Adrenal gland (tissue), 12 donors: ENCODE results near the gene GFER. TPM values are rescaled to one million over a fixed set of nuclear protein-coding genes. Genes with fewer than 3 reads are reported as not detected.
A peak's percentile ranks its signal among the peaks of the same experiment; 100 is the strongest.

Experiments used
- DNase-seq, 7 donors: peaks; one replicate each; pipeline ENCODE4 v3.0.0-alpha.2; 2019 to 2020
- H3K27ac ChIP-seq, 5 donors: fragments of 200-600 bp; sonication (generic) in 4 of 5; 1 replicate in 3 of 5; 2 replicates in 2 of 5; pipeline versions ENCODE4 v1.5.1 to v1.8.0; 2016 to 2020; ENCODE audit warnings: mild to moderate bottlenecking in 1 of 5
- H3K27me3 ChIP-seq: fragments of 200-600 bp; 2 replicates; pipeline ENCODE4 v1.8.0; 2021
- H3K36me3 ChIP-seq, 2 donors: fragments of 200-600 bp; replicated peaks in 1 of 2; 1 replicate in 1 of 2; 2 replicates in 1 of 2; pipeline versions ENCODE4 v1.5.1 to v1.8.0; 2018 to 2022
- H3K4me1 ChIP-seq, 2 donors: fragments of 200-600 bp; replicated peaks in 1 of 2; 1 replicate in 1 of 2; 2 replicates in 1 of 2; pipeline versions ENCODE4 v1.5.1 to v1.8.0; 2018 to 2021
- H3K4me3 ChIP-seq, 4 donors: fragments of 200-600 bp; sonication (generic) in 3 of 4; one replicate each; pipeline ENCODE4 v1.5.1; 2016 to 2018
- H3K9me3 ChIP-seq, 3 donors: fragments of 200-600 bp; sonication (generic) in 1 of 3; replicated peaks in 1 of 3; 1 replicate in 2 of 3; 2 replicates in 1 of 3; pipeline versions ENCODE4 v1.5.1 to v1.8.0; 2016 to 2021
- POLR2A ChIP-seq, 2 donors: fragments of 450-650 bp; IDR thresholded peaks; one replicate each; pipeline ENCODE4 v1.6.1; 2017; ENCODE audit warnings: antibody characterized with exemption in 2 of 2, mild to moderate bottlenecking in 2 of 2, moderate library complexity in 1 of 2
- WGBS, 4 donors: extraction: QIAGEN DNeasy Blood & Tissue Kit in 2 of 4; methylation state at CpG; one replicate each; pipeline versions ENCODE4 v1.1.5 to v1.1.7; 2013 to 2017; 5-methylcytosine and 5-hydroxymethylcytosine counted together
- intact Hi-C, 2 donors: fragments of 100-400 bp; cut with DNase I; formaldehyde crosslinking; loops; one replicate each; pipeline versions ENCODE4 v1.14.1 to v1.15.0; 2022 to 2023
- polyA plus RNA-seq, 3 donors: library from polyadenylated mRNA; stranded (reverse); fragments of 200-250 nt in 2 of 3; fragments of 350-450 nt in 1 of 3; fragmentation: Illumina TruSeq in 1 of 3; extraction: RNeasy Lipid Tissue Mini Kit (QIAGEN cat#74804) in 1 of 3; gene quantifications; one replicate each; pipeline ENCODE4 v1.2.3, GENCODE V29; 2013 to 2014
- total RNA-seq, 9 donors: library from RNA; depleted of rRNA in 4 of 9; stranded (reverse); fragments of >200 nt in 4 of 9; fragments of 120-200 nt in 1 of 9; fragmentation: NEBNext Ultra II Directional in 1 of 9; extraction: Animal tissue kit (Norgen Biotek cat#: 25700) in 1 of 9; gene quantifications; one replicate each; pipeline versions ENCODE4 v1.1.0 to v1.2.4, GENCODE V29; 2013 to 2023
- TF ChIP-seq, protein P1 (sequence below), 6 experiments: fragments of 450-650 bp in 4 of 6; fragments of 200-600 bp in 2 of 6; sonication (generic) in 1 of 6; IDR thresholded peaks; 1 replicate in 5 of 6; 2 replicates in 1 of 6; pipeline versions ENCODE4 v1.5.1 to v1.8.0; 2016 to 2021; ENCODE audit warnings: antibody characterized with exemption in 6 of 6, mild to moderate bottlenecking in 2 of 6, moderate library complexity in 1 of 6
- donor health status: healthy with polysubstance abuse.
- donor health status: Bipolar disorder and iron deficiency.
- donor health status: DM: yes; HTN: yes; CAD: no.
- donor health status: DM: no; HTN: no; CAD: no.
- donor health status: DM: no; HTN: no; CAD: no.
- donor health status: DM: yes; HTN: yes; CAD: no.

Gene GFER
- total and polyA plus RNA-seq, 12 donors: 16.4 to 60.8 (median 27.8) TPM

- Histone ChIP-seq H3K27me3 (peaks cover 22% of the 10 kb centered on the region), H3K27ac (no peak overlapping the region), H3K4me3 (no peak overlapping the region), H3K4me1 (peaks cover 4 to 35% of the 10 kb centered on the region in 2 donors), H3K9me3 (no peaks in the 10 kb centered on the region), H3K36me3 (peaks cover 0 to 19% of the 10 kb centered on the region in 2 donors)
- TF ChIP-seq, protein P1, sequence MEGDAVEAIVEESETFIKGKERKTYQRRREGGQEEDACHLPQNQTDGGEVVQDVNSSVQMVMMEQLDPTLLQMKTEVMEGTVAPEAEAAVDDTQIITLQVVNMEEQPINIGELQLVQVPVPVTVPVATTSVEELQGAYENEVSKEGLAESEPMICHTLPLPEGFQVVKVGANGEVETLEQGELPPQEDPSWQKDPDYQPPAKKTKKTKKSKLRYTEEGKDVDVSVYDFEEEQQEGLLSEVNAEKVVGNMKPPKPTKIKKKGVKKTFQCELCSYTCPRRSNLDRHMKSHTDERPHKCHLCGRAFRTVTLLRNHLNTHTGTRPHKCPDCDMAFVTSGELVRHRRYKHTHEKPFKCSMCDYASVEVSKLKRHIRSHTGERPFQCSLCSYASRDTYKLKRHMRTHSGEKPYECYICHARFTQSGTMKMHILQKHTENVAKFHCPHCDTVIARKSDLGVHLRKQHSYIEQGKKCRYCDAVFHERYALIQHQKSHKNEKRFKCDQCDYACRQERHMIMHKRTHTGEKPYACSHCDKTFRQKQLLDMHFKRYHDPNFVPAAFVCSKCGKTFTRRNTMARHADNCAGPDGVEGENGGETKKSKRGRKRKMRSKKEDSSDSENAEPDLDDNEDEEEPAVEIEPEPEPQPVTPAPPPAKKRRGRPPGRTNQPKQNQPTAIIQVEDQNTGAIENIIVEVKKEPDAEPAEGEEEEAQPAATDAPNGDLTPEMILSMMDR (IDR thresholded peaks at IDR 0.05): no peak
- no peak for TF ChIP-seq POLR2A (IDR thresholded peaks at IDR 0.05)
- intact Hi-C loops: no loop called here
- WGBS, 4 donors: 91 to 96% (median 93%) methylated on average over 5 to 10 of the region's 10 CpGs
- no peak for DNase-seq
These were observed 3.2 kb downstream of the GFER start for GRCh38 chr16:1987198-1987597.

GRCh38 chr16:1989209-1990100 lies 5.5 kb downstream of the GFER start, which contains the start of gene SYNGR3:
SYNGR3 (plus strand) TSS chr16:1989970; CDS start chr16:1990103, 133 bp downstream.
- DNase-seq: no peak
- H3K9me3 ChIP-seq: no peaks in the 10 kb centered on the region
- intact Hi-C loops: no loop called here
- no peak within 1 kb of the TSS for H3K4me3 ChIP-seq
- whole genome bisulfite sequencing, 4 donors: 6 to 19% (median 6%) methylated on average over 14 to 67 of the region's 67 CpGs; no CpG with 5 or more reads in 1 of the 4 donors
- no peak for TF ChIP-seq POLR2A (IDR thresholded peaks at IDR 0.05)
- TF ChIP-seq, protein P1 (IDR thresholded peaks at IDR 0.05): no peak
- peak within 1 kb of the TSS in 1 of 5 donors; percentile 52 for H3K27ac ChIP-seq
- H3K36me3 ChIP-seq: peaks cover 0 to 19% of the 10 kb centered on the region in 2 donors
- H3K4me1 ChIP-seq: peaks cover 4 to 31% of the 10 kb centered on the region in 2 donors
- H3K27me3 ChIP-seq: peaks cover 22% of the 10 kb centered on the region

- DNase-seq: no peak
- intact Hi-C loops: no loop called here
- TF ChIP-seq, protein P1 (IDR thresholded peaks at IDR 0.05): no peak
- no peak for TF ChIP-seq POLR2A (IDR thresholded peaks at IDR 0.05)
- Histone ChIP-seq H3K9me3 (no peaks in the 10 kb centered on the region), H3K4me3 (no peak overlapping the region), H3K27me3 (peaks cover 22% of the 10 kb centered on the region), H3K36me3 (peaks cover 0 to 19% of the 10 kb centered on the region in 2 donors), H3K4me1 (peaks cover 4 to 25% of the 10 kb centered on the region in 2 donors), H3K27ac (no peak overlapping the region)
- WGBS, 4 donors: 0 to 1% methylated on average over 12 to 25 of the region's 25 CpGs; no CpG with 5 or more reads in 2 of the 4 donors
These were observed 6.0 kb downstream of the GFER start for GRCh38 chr16:1990101-1990350.

DNA sequence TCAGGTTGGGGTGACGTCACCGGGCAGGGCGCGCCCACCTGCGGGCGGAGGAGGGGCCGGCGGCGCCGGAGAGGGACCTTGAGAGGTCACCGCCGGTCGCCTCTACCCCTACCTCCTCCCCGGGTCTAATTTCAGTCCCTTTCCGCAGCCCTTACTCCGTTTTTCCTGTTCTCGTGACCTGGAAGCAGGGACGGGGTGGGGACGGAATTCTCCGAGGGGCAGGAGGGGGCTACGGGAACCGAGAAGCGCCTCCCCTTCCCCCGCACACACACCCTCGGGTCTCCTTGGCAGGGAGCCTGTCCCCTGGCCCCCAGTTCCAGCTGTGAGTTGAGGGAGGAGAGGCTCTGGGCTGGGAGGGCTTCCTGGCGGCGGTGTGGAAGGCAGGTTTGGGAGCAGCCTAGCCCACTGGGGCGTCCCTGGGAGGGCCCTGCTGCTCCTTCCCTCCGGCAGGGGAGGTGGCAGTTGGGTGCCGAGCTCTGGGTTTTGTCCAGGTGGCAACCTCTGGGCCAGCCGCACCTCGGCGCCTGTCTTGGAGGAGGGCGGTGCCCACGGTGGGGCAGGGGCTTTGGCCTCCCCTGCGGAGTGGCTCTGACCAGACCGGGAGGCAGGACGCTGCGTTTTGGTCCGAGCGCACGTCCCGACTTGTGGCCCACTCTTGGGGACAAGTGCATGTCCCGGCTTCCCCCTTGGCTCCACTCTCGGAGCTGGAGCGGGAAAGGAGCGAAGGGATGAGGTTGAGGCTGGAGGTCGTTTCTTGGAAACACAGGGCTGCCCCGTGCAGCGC lies 6.5 kb downstream of the GFER start:
- peaks cover 4 to 21% of the 10 kb centered on the region in 2 donors for H3K4me1 ChIP-seq
- H3K36me3 ChIP-seq: peaks cover 0 to 15% of the 10 kb centered on the region in 2 donors
- TF ChIP-seq, protein P1 (IDR thresholded peaks at IDR 0.05): no peak
- TF ChIP-seq POLR2A (IDR thresholded peaks at IDR 0.05): no peak
- no peak overlapping the region for H3K4me3 ChIP-seq
- DNase-seq: peak in 1 of 7 donors; percentile 38
- 2 to 5% (median 3%) methylated on average over 10 to 50 of the region's 50 CpGs for WGBS, 4 donors
- peak overlapping the region in 1 of 5 donors; percentile 52 for H3K27ac ChIP-seq
- peaks cover 22% of the 10 kb centered on the region for H3K27me3 ChIP-seq
- intact Hi-C loops: no loop called here
- H3K9me3 ChIP-seq: no peaks in the 10 kb centered on the region
